Endothelial cell of umbilical vein (primary cell): ENCODE results near the gene EPS8. TPM values are rescaled to one million over a fixed set of nuclear protein-coding genes. Genes with fewer than 3 reads are reported as not detected.

ENCODE experiments used
- BruUV-seq: library from RNA; stranded (reverse); fragments of 400-500 nt; replicated peaks from 2 replicates; lab custom pipeline; 2021; lab: Mats Ljungman, UMichigan
- CTCF ChIA-PET: fragments of 300-600, 350-600 bp; sonication (Branson Sonifier 250); formaldehyde crosslinking; loops from one replicate; lab custom pipeline; 2021; ENCODE audit warnings: antibody characterized with exemption, inconsistent platforms; lab: Charles Lee
- POLR2A ChIA-PET: fragments of 300-600, 350-600 bp; sonication (Branson Sonifier 250); formaldehyde crosslinking; loops from one replicate; lab custom pipeline; 2021; ENCODE audit warnings: antibody characterized with exemption, inconsistent platforms; lab: Charles Lee
- DNase-seq: peaks from one replicate; pipeline ENCODE4 v3.0.0-alpha.2; 2011; ENCODE audit warnings: low read depth, low spot score
- FAIRE-seq: peaks from 2 replicates; lab custom pipeline; 2011; peaks lifted over from hg19 to GRCh38; lab: Jason Lieb, UNC
- H2AFZ ChIP-seq: 2 replicates; pipeline ENCODE4 v1.6.0; 2012; ENCODE audit warnings: low read depth, low read length, control low read depth, inconsistent platforms
- H3K27ac ChIP-seq: 2 replicates; pipeline ENCODE4 v1.5.1; 2011; ENCODE audit warnings: low read depth, mild to moderate bottlenecking, control low read depth, low read length, moderate library complexity; ENCODE audit not compliant: insufficient read depth
- H3K27me3 ChIP-seq, 2 experiments: 2 replicates each; pipeline versions ENCODE4 v1.6.0 to v1.6.1; 2011; ENCODE audit warnings: low read length in 2 of 2, mixed read lengths in 1 of 2; ENCODE audit not compliant: control insufficient read depth in 2 of 2, insufficient read depth in 2 of 2
- H3K36me3 ChIP-seq, 2 experiments: 2 replicates in 1 of 2; 3 replicates in 1 of 2; pipeline ENCODE4 v1.5.1; 2011; ENCODE audit warnings: low read length in 2 of 2, mild to moderate bottlenecking in 1 of 2, moderate library complexity in 1 of 2; ENCODE audit not compliant: control insufficient read depth in 2 of 2, insufficient read depth in 2 of 2; ENCODE audit errors: extremely low read depth in 1 of 2
- H3K4me1 ChIP-seq: 3 replicates; pipeline ENCODE4 v1.5.1; 2011; ENCODE audit warnings: mild to moderate bottlenecking, low read length; ENCODE audit not compliant: control insufficient read depth, insufficient read depth; ENCODE audit errors: extremely low read depth
- H3K4me2 ChIP-seq: 2 replicates; pipeline ENCODE4 v1.6.1; 2011; ENCODE audit warnings: low read length, control low read depth, mixed read lengths; ENCODE audit not compliant: insufficient read depth
- H3K4me3 ChIP-seq, 3 experiments: fragments of 200-600 bp in 1 of 3; sonication (generic), shearing (Covaris generic) in 1 of 3; replicated peaks in 1 of 3; 2 replicates each; pipeline ENCODE4 v1.5.1; 2011 to 2016; ENCODE audit warnings: control low read depth in 3 of 3, low read length in 3 of 3, mild to moderate bottlenecking in 2 of 3, inconsistent platforms in 1 of 3, low read depth in 1 of 3, moderate library complexity in 1 of 3; ENCODE audit not compliant: insufficient read depth in 1 of 3
- H3K79me2 ChIP-seq: 2 replicates; pipeline ENCODE4 v1.6.0; 2012; ENCODE audit warnings: low read length, inconsistent platforms; ENCODE audit not compliant: control insufficient read depth, insufficient read depth
- H3K9ac ChIP-seq: replicated peaks from 2 replicates; pipeline ENCODE3; 2011; ENCODE audit warnings: low read length, control low read depth; ENCODE audit not compliant: insufficient read depth; ENCODE audit errors: extremely low read depth
- H3K9me1 ChIP-seq: replicated peaks from 3 replicates; pipeline ENCODE4 v1.6.0; 2011; ENCODE audit warnings: mild to moderate bottlenecking, low read length; ENCODE audit not compliant: control insufficient read depth, insufficient read depth; ENCODE audit errors: extremely low read depth
- H3K9me3 ChIP-seq: replicated peaks from 2 replicates; pipeline ENCODE4 v1.5.1; 2012; ENCODE audit warnings: low read length, inconsistent platforms; ENCODE audit not compliant: control insufficient read depth, insufficient read depth
- H4K20me1 ChIP-seq: replicated peaks from 2 replicates; pipeline ENCODE3; 2011; ENCODE audit warnings: mild to moderate bottlenecking, low read length; ENCODE audit not compliant: control insufficient read depth, insufficient read depth; ENCODE audit errors: extremely low read depth
- EZH2 ChIP-seq: IDR thresholded peaks from 2 replicates; pipeline ENCODE4 v1.6.1; 2012; ENCODE audit warnings: borderline replicate concordance, low read depth, mild to moderate bottlenecking, moderate library complexity, low read length, inconsistent platforms; ENCODE audit not compliant: severe bottlenecking
- FOS ChIP-seq: IDR thresholded peaks from 2 replicates; pipeline ENCODE4 v1.6.1; 2011; ENCODE audit warnings: mild to moderate bottlenecking, low read length, moderate library complexity, borderline replicate concordance; ENCODE audit not compliant: insufficient read depth
- GATA2 ChIP-seq: IDR thresholded peaks from 2 replicates; pipeline ENCODE4 v1.7.0; 2011; ENCODE audit warnings: low read depth, mild to moderate bottlenecking, moderate library complexity, mixed read lengths, low read length; ENCODE audit not compliant: insufficient read length, insufficient read depth
- JUN ChIP-seq: IDR thresholded peaks from 2 replicates; pipeline ENCODE4 v1.6.1; 2011; ENCODE audit warnings: borderline replicate concordance, low read depth; ENCODE audit not compliant: insufficient read length, insufficient read depth
- MYC ChIP-seq: IDR thresholded peaks from one replicate; pipeline ENCODE4 v1.6.1; 2011; ENCODE audit warnings: mild to moderate bottlenecking, low read depth, low read length
- POLR2A ChIP-seq: IDR thresholded peaks from 2 replicates; pipeline ENCODE4 v1.6.1; 2012; ENCODE audit warnings: low read depth, mild to moderate bottlenecking, control low read depth, low read length
- POLR2AphosphoS5 ChIP-seq: IDR thresholded peaks from 2 replicates; pipeline ENCODE4 v1.6.1; 2012; ENCODE audit warnings: low read depth, mild to moderate bottlenecking, control low read depth, low read length, moderate library complexity; ENCODE audit not compliant: insufficient read depth
- dilution Hi-C: fragments of 300-500 bp; cut with MboI; formaldehyde crosslinking; loops from one replicate; pipeline ENCODE4 v1.15.0; 2019; ENCODE audit warnings: low sequenced_read_pairs; ENCODE audit not compliant: extremely low pct_ligation_motif_present
- intact Hi-C: fragments of 100-400 bp; cut with micrococcal nuclease; formaldehyde crosslinking; loops from one replicate; pipeline ENCODE4 v1.10.0; 2022
- polyA plus RNA-seq, 4 experiments: library from polyadenylated mRNA; depleted of rRNA in 3 of 4; stranded (reverse) in 3 of 4; unstranded in 1 of 4; fragments of >200 nt; gene quantifications; 2 replicates each; pipeline versions ENCODE4 v1.2.1 to v1.2.3, GENCODE V29; 2011 to 2012; ENCODE audit warnings: missing spikeins in 1 of 4
- total RNA-seq: library from RNA; stranded (reverse); gene quantifications from 2 replicates; pipeline ENCODE4 v1.2.3, GENCODE V29; 2021
- TF ChIP-seq, protein P1 (sequence below), 2 donors: IDR thresholded peaks; 1 replicate in 1 of 2; 2 replicates in 1 of 2; pipeline ENCODE4 v1.5.1; 2011; ENCODE audit warnings: low read length in 2 of 2, mild to moderate bottlenecking in 2 of 2, moderate library complexity in 2 of 2, control low read depth in 1 of 2, inconsistent platforms in 1 of 2, low read depth in 1 of 2; ENCODE audit not compliant: insufficient read depth in 1 of 2; ENCODE audit errors: extremely low read depth in 1 of 2
- TF ChIP-seq, protein P2 (sequence below): IDR thresholded peaks from 2 replicates; pipeline ENCODE4 v1.6.1; 2011; ENCODE audit not compliant: insufficient read depth, insufficient read length

EPS8 gene
- total and polyA plus RNA-seq, 2 donors (not counting 3 experiments of a cell fraction or from before 2014, with no cell fraction given), result 8.4 to 11.9 TPM

DNA sequence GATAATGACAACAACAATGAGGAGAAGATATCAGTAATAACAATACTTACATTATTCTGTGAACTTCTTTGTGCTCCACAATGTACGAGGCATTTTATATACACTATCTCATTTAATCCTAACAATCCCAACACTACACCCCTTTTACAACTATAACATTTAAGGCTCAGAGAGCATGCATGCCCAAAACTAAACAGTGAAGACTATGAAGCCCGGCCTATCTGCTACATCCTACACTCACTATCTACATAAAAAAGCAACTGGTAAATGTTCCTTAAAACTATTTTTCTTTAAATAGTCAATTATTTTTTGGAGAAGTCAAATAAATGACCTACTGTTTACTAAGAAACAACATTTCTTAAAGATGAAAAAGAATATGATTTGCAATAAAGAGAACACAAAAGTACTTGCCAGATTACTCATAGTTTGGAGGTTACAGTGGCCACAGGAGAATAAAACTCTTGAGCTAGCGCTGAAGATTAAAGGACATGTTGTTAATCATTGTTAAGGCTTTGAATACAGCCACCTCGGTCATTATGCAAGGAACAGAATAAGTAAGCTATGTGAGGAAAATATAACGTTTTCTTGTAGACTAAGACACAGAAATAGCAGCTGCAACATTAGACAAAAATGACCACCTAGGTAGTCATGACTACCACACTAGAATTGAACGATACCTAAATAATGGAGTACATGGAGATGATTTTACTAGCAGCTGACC, 56.7 kb downstream of the EPS8 start:
- dilution Hi-C loops, result no loop called here
- intact Hi-C loops, result no loop called here
- DNase-seq (no peak), FAIRE-seq (no peak)
- Histone ChIP-seq H3K4me3 (no peak overlapping the region), H3K9me1 (no peaks in the 10 kb centered on the region), H3K4me1 (peaks cover 9% of the 10 kb centered on the region), H3K79me2 (no peaks in the 10 kb centered on the region), H3K9ac (no peak overlapping the region), H4K20me1 (no peaks in the 10 kb centered on the region), H2AFZ (no peak overlapping the region), H3K27me3 (no peaks in the 10 kb centered on the region), H3K27ac (no peak overlapping the region), H3K36me3 (no peaks in the 10 kb centered on the region), H3K9me3 (no peaks in the 10 kb centered on the region), H3K4me2 (no peak overlapping the region)
- CTCF ChIA-PET, result interaction anchor here (1.1 kb wide), 1 partner anchor 14 kb away, joined by 4 read pairs; no protein-coding TSS in a partner anchor
- POLR2A ChIA-PET, result no interaction called here
- BruUV-seq, result no TSS peak
- TF ChIP-seq POLR2A (no peak), FOS (no peak), GATA2 (no peak), JUN (no peak), MYC (no peak), EZH2 (no peak), POLR2AphosphoS5 (no peak)
- TF ChIP-seq, protein P1, sequence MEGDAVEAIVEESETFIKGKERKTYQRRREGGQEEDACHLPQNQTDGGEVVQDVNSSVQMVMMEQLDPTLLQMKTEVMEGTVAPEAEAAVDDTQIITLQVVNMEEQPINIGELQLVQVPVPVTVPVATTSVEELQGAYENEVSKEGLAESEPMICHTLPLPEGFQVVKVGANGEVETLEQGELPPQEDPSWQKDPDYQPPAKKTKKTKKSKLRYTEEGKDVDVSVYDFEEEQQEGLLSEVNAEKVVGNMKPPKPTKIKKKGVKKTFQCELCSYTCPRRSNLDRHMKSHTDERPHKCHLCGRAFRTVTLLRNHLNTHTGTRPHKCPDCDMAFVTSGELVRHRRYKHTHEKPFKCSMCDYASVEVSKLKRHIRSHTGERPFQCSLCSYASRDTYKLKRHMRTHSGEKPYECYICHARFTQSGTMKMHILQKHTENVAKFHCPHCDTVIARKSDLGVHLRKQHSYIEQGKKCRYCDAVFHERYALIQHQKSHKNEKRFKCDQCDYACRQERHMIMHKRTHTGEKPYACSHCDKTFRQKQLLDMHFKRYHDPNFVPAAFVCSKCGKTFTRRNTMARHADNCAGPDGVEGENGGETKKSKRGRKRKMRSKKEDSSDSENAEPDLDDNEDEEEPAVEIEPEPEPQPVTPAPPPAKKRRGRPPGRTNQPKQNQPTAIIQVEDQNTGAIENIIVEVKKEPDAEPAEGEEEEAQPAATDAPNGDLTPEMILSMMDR (IDR thresholded peaks at IDR 0.05; ENCODE audit: extremely low read depth in 1 of 2, insufficient read depth in 1 of 2, low read depth in 1 of 2, low read length in 2 of 2), result no peak
- TF ChIP-seq, protein P2, sequence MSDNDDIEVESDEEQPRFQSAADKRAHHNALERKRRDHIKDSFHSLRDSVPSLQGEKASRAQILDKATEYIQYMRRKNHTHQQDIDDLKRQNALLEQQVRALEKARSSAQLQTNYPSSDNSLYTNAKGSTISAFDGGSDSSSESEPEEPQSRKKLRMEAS, result no peak
